ENCODE data around the gene AQP6.

The AQP6 gene

DNA sequence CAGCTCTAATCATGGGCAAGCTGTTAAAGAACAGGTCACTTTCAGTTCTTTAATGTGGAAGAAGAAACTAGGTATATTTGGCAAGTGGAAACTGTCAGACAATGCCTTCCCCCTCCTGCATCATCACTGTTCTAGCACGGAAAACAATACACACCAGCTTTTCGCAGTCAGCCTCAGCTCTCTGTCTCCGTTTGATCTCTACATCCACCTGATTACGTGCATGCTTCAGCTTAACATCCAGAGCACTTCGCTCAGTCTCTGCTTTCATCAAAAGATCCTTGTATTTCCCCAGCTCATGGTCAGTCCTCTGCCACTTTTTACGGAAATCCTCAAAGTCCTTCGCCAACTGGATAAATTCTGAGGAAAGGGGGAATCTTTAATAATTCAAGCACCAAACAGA, 33.5 kb downstream of the AQP6 start:
- no peak for DNase-seq

DNA sequence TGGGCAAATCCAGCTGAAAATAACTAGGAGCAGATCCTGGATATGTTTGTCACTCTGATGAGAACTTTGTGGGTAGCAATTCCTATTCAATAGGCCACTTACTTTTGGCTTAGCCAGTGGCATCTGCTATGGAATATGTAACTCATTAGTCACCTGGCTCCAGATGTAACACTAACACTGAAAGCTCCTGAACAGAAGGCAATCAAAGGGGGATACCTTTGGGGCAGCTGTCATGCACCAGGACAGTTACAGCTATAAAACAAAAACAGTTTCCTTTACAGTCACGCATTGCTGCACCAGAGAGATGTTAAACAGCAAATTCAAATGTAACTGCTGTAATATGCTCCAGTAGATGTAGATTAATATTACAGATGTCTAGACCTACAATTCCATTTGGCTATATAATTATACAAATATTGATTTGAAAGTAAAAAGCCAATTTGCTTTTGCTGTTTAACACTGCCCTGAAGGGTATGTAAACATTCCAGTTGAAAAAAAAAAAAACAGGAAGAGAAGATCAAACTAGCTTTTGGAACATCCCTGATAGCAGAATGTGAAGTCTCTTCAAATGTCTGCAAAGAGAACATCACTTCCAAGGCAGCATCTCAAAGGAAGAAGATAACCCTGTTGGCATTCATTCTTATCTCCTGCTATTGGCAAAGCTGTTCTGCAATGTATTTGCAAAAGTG, 34.2 kb downstream of the AQP6 start:
- no peak for DNase-seq

- DNase-seq = no peak
Measured at GRCh38 chr12:50013361-50014147, 40.8 kb downstream of the AQP6 start.

DNA sequence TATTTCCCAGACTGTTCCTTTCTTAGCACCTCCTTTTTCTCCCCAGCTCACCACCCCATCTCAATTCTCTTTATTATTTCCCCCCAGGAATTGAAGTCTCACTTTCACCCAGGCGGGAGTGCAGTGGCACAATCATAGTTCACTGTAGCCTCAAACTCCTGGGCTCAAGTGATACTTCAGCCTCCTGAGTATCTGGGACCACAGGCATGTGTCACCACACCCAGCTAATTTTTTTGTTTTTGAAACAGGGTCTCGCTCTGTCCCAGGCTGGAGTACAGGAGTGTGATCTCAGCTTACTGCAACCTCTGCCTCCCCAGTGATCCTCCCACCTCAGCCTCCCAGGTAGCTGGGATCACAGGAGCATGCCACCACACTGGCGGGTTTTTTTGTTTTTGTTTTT, 41.6 kb downstream of the AQP6 start:
- no peak for DNase-seq

DNA sequence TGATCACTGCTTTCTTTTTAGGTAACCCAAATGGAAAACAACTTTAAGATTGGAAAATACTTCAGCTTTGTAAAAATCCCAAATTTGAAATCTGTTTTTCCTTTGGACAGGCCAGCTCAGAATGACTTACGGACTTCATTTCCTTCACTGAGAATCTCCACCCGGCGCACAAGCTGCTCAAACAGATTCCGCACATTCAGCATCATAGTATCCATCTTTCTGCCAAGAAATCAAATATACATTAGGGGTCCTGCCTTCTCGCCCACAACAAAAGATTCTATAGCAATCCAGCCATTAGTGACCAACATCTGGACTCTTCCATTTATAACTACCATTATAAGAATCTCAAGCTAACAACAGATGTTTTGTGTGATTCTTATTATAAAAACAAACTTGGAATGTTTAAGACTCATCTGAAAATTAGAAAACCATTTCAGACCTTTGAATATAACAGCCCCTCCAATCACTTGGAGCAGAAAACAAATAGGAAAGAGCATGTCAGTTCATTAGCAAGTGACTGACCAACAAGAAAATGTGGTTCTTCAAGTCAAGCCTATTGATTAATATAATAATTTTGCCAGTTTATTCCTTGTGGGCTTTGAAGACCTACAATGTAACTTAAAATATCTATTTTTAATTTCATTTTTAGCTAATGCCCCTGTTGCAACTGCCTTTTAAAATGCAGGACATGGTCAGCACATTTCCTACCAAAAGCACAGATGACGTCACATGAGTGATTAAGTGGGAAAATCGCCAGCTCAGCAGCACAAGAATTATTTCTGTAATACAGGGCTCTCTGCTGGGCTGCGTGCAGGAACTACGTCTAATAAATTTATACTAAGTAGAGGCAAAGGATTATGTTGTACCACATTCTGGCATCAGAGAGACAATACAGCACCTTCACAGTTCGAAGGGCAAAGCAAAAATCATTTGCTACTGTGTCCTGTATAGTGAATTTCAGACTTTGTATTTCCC, 44.0 kb downstream of the AQP6 start:
- peak; percentile 73 for DNase-seq

GRCh38 chr12:50017641-50018040, 44.9 kb downstream of the AQP6 start:
- no peak for DNase-seq

DNA sequence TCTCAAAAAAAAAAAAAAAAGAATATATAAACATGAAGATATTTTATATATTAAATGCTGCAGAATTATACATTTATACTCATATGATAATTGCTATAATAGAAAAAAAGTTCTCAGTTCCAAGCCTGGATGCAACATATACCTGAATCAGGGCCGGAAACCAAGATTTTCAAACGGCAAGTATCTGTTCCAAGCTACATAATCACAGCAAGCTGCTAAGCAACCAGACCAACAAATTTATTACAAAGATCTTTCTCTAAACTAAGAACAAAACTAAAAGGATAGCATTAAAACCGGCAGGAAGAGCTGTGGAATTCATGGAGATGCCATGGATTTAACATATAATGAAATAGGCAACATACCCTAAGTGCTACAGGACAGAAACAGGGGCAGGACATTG, 45.4 kb downstream of the AQP6 start:
- DNase-seq = no peak

DNA sequence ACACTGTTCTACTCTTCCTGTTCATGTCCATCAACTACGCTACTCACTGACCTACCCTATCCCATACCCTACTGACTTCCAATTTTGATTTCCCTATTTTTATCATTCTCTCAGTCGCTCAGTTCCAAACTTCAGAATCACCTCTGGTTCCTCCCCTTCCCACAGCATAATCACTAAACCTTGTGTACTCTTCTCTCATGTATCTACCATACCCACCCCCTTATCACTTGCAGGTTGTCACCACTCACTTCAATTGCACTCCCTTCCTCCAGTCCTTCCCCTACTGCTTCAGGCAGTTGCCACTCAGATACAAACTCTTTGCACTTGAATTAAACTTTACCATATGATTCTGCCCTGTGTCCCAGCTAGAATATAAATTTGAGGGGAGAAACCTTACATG, 46.2 kb downstream of the AQP6 start:
- no peak for DNase-seq

DNA sequence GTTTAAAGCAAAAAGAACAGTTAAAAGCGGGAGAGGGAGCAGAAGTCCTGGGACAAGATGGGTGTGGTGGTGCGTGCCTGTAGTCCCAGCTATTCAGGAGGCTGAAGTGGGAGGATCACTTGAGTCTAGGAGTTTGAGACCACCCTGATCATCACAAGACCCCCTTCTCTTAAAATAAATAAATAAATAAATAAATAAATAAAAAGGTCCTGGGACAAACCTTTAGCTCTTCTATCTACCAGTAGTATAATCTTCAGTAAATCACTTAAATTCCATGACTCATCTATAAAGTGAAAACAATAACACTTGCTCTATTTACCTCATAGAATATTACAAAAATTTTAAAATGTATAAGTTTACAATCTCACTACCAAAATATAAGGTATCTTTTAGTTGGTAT, 46.8 kb downstream of the AQP6 start:
- no peak for DNase-seq

DNA sequence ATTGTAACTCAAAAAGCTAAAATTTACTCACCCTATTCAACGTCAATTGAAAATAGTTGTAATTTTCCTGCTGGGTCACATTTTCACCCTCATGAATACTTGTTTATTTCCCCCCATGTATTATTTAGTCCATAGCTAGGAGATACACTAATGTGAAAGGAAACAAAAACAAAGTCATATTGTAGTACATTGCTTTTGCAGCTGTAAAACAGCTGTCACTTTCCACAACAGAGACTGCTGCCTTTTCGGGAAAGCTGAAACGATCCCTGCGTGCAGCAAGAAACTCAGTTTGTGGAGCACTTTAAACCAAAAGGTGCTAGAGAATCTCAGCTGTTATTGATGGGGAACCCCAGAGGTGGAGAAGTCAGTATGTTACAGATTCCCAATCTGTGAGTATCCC, 48.3 kb downstream of the AQP6 start:
- no peak for DNase-seq

DNA sequence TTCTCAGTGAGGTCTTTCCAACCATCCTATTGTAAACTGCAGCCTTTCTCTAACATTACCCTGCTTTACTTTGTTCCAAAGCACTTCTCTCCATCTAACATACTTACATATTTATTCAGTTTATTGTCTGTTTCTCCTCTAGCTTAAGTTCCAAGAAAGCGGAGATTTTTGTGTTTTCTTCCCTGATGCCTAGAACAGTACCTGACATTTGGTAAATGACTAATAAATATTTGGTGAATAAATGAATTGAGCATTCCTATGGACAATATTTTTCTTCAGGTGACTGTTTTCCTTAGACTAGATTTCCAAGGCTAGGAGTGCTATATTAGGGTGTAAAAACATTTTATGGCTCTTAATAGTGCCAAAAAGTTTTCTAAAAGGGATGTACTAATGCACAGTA, 50.2 kb downstream of the AQP6 start:
- DNase-seq = no peak

DNA sequence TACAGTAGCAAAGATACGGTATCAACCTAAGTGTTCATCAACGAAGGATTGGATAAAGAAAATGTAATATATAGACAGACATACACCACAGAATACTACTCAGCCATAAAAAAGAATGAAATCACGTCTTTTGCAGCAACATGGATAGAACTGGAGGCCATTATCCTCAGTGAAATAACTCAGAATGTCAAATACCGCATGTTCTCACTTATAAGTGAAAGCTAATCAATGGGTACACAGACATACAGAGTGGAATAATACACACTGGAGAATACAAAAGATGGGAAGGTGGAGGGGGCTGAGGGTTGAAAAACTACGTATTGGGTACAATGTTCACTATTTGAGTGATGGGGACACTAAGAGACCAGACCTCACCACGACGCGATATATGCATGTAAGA, 51.5 kb downstream of the AQP6 start:
- DNase-seq = no peak

- DNase-seq = peak; percentile 51
Measured at GRCh38 chr12:50024805-50025186, 52.0 kb downstream of the AQP6 start.

DNA sequence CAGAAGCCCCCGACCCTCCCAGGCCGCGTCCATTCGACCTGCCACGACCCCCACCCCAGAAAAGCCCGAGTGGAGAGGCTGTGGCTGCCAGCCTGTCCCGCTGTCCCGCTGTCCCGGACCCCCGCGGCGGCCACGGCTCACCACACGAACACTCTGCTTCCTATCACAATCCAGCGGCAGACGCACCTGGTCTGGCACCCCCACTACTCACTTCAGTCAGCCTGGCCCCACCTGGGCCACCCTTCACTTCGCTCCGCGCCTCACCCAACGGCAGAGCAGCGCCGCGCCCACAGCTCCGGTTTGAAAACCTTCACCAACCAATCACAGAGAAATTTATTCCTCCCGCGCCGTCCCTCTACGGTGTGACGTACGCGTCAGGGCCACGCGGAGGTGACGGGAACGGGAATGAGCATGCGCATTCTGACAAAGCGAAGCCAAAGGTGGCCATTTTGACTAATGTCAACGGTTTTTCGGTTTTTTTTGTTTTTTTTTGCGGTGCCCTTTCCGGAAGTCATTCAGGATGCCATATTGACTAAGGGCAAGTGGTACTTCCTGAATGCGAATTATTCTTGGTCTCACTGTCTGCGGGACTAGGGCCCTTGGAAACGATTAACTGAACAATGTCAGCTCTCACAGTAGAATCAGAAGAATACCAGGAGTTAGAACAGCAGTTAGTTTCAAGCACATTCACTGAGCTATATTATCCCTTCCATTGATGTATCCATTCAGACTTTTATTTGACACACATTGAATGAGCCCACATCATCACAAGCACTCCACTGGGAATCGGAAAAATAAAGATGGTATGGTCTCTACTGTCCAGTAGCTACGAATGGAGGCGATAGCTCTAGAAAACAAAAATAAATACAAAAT, 52.7 kb downstream of the AQP6 start, which contains the start of gene RACGAP1:
Gene RACGAP1, minus strand, starts transcription at position 308 of the 873 bp plus-strand sequence. CDS start 8,779 bp downstream, outside the sequence.
- peak; percentile 100 for DNase-seq

GRCh38 chr12:50026691-50027090, 53.9 kb downstream of the AQP6 start:
- DNase-seq = no peak

Measured in eye (tissue), 1 donor.